Transverse colon (tissue), 4 donors: ENCODE results near the gene FYB1.

Experiments
- CTCF ChIP-seq, 5 experiments: fragments of 200-600 bp in 3 of 5; fragments of 450-650 bp in 2 of 5; sonication (generic) in 3 of 5; IDR thresholded peaks; 1 replicate in 2 of 5; 2 replicates in 3 of 5; pipeline ENCODE4 v1.5.1; 2016 to 2017; ENCODE audit warnings: antibody characterized with exemption in 5 of 5, inconsistent platforms in 3 of 5, mild to moderate bottlenecking in 2 of 5, moderate library complexity in 1 of 5
- EP300 ChIP-seq: sonication (generic); formaldehyde crosslinking; IDR thresholded peaks from one replicate; pipeline ENCODE4 v1.6.1; 2017; ENCODE audit warnings: antibody characterized with exemption, low read depth
- POLR2A ChIP-seq: fragments of 450-650 bp; IDR thresholded peaks from one replicate; pipeline ENCODE4 v1.6.1; 2016; ENCODE audit warnings: antibody characterized with exemption, mild to moderate bottlenecking, moderate library complexity
- POLR2AphosphoS5 ChIP-seq, 3 donors: sonication (generic); formaldehyde crosslinking; IDR thresholded peaks; one replicate each; pipeline ENCODE4 v1.6.1; 2016; ENCODE audit warnings: antibody characterized with exemption in 3 of 3

GRCh38 chr5:39201160-39201780 is 18.1 kb downstream of the FYB1 start:
- TF ChIP-seq CTCF (IDR thresholded peaks at IDR 0.05) = no peak
- TF ChIP-seq POLR2AphosphoS5 (IDR thresholded peaks at IDR 0.05) = no peak
- TF ChIP-seq POLR2A = no peak
- TF ChIP-seq EP300 = no peak
